ENCODE results near the gene NSG1. TPM values are rescaled to one million over a fixed set of nuclear protein-coding genes. Genes with fewer than 3 reads are reported as not detected.

The NSG1 gene
- total and polyA plus RNA-seq, 4 experiments from 2014 or later, result 48.8 to 82.6 (median 75.0) TPM

DNA sequence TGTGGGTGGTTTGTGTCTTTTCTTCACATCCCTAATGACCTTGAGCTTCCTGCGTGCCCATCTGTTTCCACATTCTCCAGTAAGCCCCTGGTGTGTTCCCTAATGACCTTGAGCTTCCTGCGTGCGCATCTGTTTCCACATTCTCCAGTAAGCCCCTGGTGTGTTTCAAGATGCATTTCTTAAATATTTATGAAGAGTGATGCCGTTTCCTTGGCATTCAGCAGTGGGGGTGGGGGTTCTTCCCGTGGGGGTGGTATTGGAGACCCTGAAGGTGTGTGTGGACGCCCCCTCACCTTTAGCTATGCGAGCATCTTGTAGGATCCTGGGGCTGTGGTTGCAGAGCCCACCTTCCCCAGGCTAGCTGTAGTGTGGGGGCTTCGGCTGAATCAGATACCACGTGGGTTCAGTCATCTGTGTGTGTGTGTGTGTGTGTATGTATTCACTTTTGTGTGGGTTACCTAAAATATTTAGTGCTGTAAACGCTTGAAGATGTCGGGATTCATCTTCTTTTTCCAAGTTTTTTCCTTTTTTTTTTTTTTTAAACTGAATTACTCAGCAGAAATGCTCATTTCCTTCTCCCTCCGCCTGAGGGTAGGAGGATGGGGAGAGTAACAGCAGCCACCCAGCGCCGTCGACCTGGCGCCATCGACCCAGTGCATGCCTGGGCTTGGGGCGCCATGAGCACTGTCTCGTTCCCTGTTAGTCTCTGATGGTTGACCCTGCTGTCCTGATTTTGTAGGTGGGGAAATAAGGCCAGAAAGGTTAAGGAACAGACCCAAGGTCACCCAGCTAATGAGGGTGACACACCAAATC is 9.9 kb downstream of the NSG1 start:
- ChIA-PET POLR2A (ENCODE audit: partially characterized antibody) (no interaction called here), CTCF (ENCODE audit: partially characterized antibody) (no interaction called here)
- H3K4me3 Mint-ChIP-seq, result no peak overlapping the region
- intact Hi-C loops (cut with micrococcal nuclease), result no loop called here
- Histone ChIP-seq H3K4me3 (ENCODE audit: low read length in 2 of 2) (no peak overlapping the region), H3K36me3 (ENCODE audit: insufficient read depth, low read length) (no peaks in the 10 kb centered on the region), H3K27me3 (ENCODE audit: insufficient read depth, low read length) (no peaks in the 10 kb centered on the region), H3K27ac (ENCODE audit: low read depth, low read length) (no peak overlapping the region), H3K9me3 (ENCODE audit: control insufficient read depth in 1 of 2, low read length in 2 of 2) (no peaks in the 10 kb centered on the region), H3K4me1 (ENCODE audit: insufficient read depth, low read length) (no peaks in the 10 kb centered on the region)
- H3K27ac Mint-ChIP-seq, result peak overlapping the region in 1 of 7 donors; percentile 46
- peaks cover 0 to 36% (median 13%) of the 10 kb centered on the region in 4 donors for H3K4me1 Mint-ChIP-seq
- H3K27me3 Mint-ChIP-seq, result peaks cover 0 to 3% of the 10 kb centered on the region in 2 donors
- no peak for DNase-seq
- H3K9me3 Mint-ChIP-seq, result peaks cover 0 to 4% (median 0%) of the 10 kb centered on the region in 8 donors
- H3K36me3 Mint-ChIP-seq, result peaks cover 28 to 55% of the 10 kb centered on the region in 2 donors

GRCh38 chr4:4397441-4397819 is 10.5 kb downstream of the NSG1 start:
- Mint-ChIP-seq H3K27ac (no peak overlapping the region), H3K4me1 (peaks cover 0 to 33% (median 12%) of the 10 kb centered on the region in 4 donors), H3K9me3 (peaks cover 0 to 4% (median 0%) of the 10 kb centered on the region in 8 donors), H3K27me3 (peaks cover 0 to 2% of the 10 kb centered on the region in 2 donors), H3K4me3 (no peak overlapping the region), H3K36me3 (peaks cover 25 to 52% of the 10 kb centered on the region in 2 donors)
- no peak for DNase-seq
- intact Hi-C loops (cut with micrococcal nuclease), result no loop called here
- ChIA-PET CTCF (ENCODE audit: partially characterized antibody) (no interaction called here), POLR2A (ENCODE audit: partially characterized antibody) (no interaction called here)
- Histone ChIP-seq H3K4me3 (ENCODE audit: low read length in 2 of 2) (no peak overlapping the region), H3K9me3 (ENCODE audit: control insufficient read depth in 1 of 2, low read length in 2 of 2) (no peaks in the 10 kb centered on the region), H3K36me3 (ENCODE audit: insufficient read depth, low read length) (no peaks in the 10 kb centered on the region), H3K27me3 (ENCODE audit: insufficient read depth, low read length) (no peaks in the 10 kb centered on the region), H3K27ac (ENCODE audit: low read depth, low read length) (no peak overlapping the region), H3K4me1 (ENCODE audit: insufficient read depth, low read length) (no peaks in the 10 kb centered on the region)

DNA sequence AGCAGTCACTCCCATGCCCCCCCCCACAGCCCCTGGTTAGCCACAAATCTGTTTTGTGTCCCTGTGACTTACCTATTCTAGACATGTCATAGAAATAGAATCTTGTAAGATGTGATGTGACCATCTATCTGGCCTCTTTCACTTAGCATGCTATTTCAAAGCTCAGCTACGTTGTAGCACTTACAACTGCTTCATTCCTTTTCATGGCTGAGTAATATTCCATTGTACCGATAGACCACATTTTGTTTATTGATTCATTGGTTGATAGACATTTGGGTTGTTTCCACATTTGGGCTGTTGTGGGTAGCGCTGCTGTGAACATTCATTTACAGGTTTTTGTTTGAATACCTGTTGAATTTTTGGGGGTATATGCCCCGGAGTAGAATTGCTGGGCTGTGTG is 11.5 kb downstream of the NSG1 start:
- Mint-ChIP-seq H3K4me1 (peaks cover 0 to 33% (median 10%) of the 10 kb centered on the region in 4 donors), H3K4me3 (no peak overlapping the region), H3K9me3 (peaks cover 0 to 4% (median 0%) of the 10 kb centered on the region in 8 donors), H3K27me3 (peaks cover 0 to 2% of the 10 kb centered on the region in 2 donors), H3K36me3 (peaks cover 27 to 52% of the 10 kb centered on the region in 2 donors), H3K27ac (no peak overlapping the region)
- no peaks in the 10 kb centered on the region for H3K4me1 ChIP-seq (ENCODE audit: insufficient read depth, low read length)
- intact Hi-C loops (cut with micrococcal nuclease), result no loop called here
- no peaks in the 10 kb centered on the region for H3K27me3 ChIP-seq (ENCODE audit: insufficient read depth, low read length)
- H3K27ac ChIP-seq (ENCODE audit: low read depth, low read length), result no peak overlapping the region
- ChIA-PET POLR2A (ENCODE audit: partially characterized antibody) (no interaction called here), CTCF (ENCODE audit: partially characterized antibody) (interaction anchor here (0.6 kb wide), 1 partner anchor 38 kb away, joined by 3 read pairs; no protein-coding TSS in a partner anchor)
- no peaks in the 10 kb centered on the region for H3K36me3 ChIP-seq (ENCODE audit: insufficient read depth, low read length)
- no peak for DNase-seq
- H3K9me3 ChIP-seq (ENCODE audit: control insufficient read depth in 1 of 2, low read length in 2 of 2), result no peaks in the 10 kb centered on the region
- H3K4me3 ChIP-seq (ENCODE audit: low read length in 2 of 2), result no peak overlapping the region

DNA sequence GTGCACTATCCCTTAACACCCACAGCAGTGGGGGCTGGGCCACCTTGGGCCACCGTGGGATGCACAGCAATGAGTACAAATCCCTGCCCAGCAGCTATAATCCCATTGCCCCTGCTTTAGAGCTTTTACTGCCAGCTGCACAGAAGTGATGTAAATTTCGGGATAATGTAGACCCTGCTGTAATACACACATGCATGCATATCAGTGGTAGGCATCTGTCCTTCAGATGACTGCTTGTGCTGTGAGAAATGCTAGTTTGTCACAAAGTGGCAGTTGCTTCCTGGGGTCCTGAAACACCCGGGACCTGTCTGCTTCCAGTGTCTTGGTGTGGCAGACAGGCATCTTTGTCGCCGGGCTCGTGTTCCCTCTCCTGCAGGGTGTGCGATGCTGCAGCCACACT is 14.1 kb downstream of the NSG1 start:
- no peak overlapping the region for H3K27ac Mint-ChIP-seq
- H3K27ac ChIP-seq (ENCODE audit: low read depth, low read length), result no peak overlapping the region
- intact Hi-C loops (cut with micrococcal nuclease), result no loop called here
- H3K36me3 ChIP-seq (ENCODE audit: insufficient read depth, low read length), result no peaks in the 10 kb centered on the region
- peaks cover 28 to 38% of the 10 kb centered on the region in 2 donors for H3K36me3 Mint-ChIP-seq
- no peaks in the 10 kb centered on the region for H3K27me3 ChIP-seq (ENCODE audit: insufficient read depth, low read length)
- ChIA-PET CTCF (ENCODE audit: partially characterized antibody) (no interaction called here), POLR2A (ENCODE audit: partially characterized antibody) (interaction anchor here (1.8 kb wide), 1 partner anchor 17 kb away, joined by 4 read pairs; no protein-coding TSS in a partner anchor)
- H3K9me3 ChIP-seq (ENCODE audit: control insufficient read depth in 1 of 2, low read length in 2 of 2), result no peaks in the 10 kb centered on the region
- no peaks in the 10 kb centered on the region for H3K4me1 ChIP-seq (ENCODE audit: insufficient read depth, low read length)
- H3K4me3 Mint-ChIP-seq, result no peak overlapping the region
- H3K4me1 Mint-ChIP-seq, result peaks cover 0 to 14% (median 2%) of the 10 kb centered on the region in 4 donors
- H3K27me3 Mint-ChIP-seq, result peaks cover 0 to 2% of the 10 kb centered on the region in 2 donors
- peaks cover 0 to 4% (median 0%) of the 10 kb centered on the region in 8 donors for H3K9me3 Mint-ChIP-seq
- no peak overlapping the region for H3K4me3 ChIP-seq (ENCODE audit: low read length in 2 of 2)
- no peak for DNase-seq

DNA sequence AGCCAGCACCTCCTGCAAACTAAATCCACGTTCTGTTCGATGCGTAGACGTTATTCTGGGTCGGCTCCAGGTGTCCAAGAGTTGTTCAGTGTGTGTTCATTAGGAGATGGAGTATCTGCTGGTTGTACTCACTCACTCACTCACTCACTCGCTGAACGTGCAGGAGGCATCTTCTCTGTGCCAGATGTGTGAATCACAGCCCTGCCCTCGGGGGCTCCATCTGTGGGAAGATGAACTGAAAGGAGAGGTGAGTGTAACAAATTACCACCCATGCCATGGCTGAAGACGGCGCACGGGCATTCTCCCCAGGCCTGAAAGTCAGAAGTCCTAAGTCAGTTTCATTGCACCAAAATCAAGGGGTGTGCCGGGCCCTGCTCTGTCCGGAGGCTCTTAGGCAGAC is 16.1 kb downstream of the NSG1 start:
- Mint-ChIP-seq H3K4me1 (peaks cover 0 to 6% (median 3%) of the 10 kb centered on the region in 4 donors), H3K27me3 (no peaks in the 10 kb centered on the region), H3K9me3 (peaks cover 0 to 4% (median 0%) of the 10 kb centered on the region in 8 donors), H3K27ac (no peak overlapping the region), H3K36me3 (peaks cover 20 to 26% of the 10 kb centered on the region in 2 donors), H3K4me3 (no peak overlapping the region)
- intact Hi-C loops (cut with micrococcal nuclease), result no loop called here
- Histone ChIP-seq H3K27ac (ENCODE audit: low read depth, low read length) (no peak overlapping the region), H3K36me3 (ENCODE audit: insufficient read depth, low read length) (no peaks in the 10 kb centered on the region), H3K9me3 (ENCODE audit: control insufficient read depth in 1 of 2, low read length in 2 of 2) (no peaks in the 10 kb centered on the region), H3K4me3 (ENCODE audit: low read length in 2 of 2) (no peak overlapping the region), H3K27me3 (ENCODE audit: insufficient read depth, low read length) (no peaks in the 10 kb centered on the region), H3K4me1 (ENCODE audit: insufficient read depth, low read length) (no peaks in the 10 kb centered on the region)
- POLR2A ChIA-PET (ENCODE audit: partially characterized antibody), result no interaction called here
- DNase-seq, result no peak
- CTCF ChIA-PET (ENCODE audit: partially characterized antibody), result no interaction called here

GRCh38 chr4:4405358-4405962 is 18.6 kb downstream of the NSG1 start:
- H3K4me3 ChIP-seq (ENCODE audit: low read length in 2 of 2), result no peak overlapping the region
- Mint-ChIP-seq H3K4me1 (peaks cover 0 to 4% (median 2%) of the 10 kb centered on the region in 4 donors), H3K27ac (no peak overlapping the region), H3K36me3 (peaks cover 7 to 30% of the 10 kb centered on the region in 2 donors), H3K4me3 (no peak overlapping the region), H3K9me3 (no peaks in the 10 kb centered on the region), H3K27me3 (no peaks in the 10 kb centered on the region)
- no peaks in the 10 kb centered on the region for H3K9me3 ChIP-seq (ENCODE audit: control insufficient read depth in 1 of 2, low read length in 2 of 2)
- ChIA-PET POLR2A (ENCODE audit: partially characterized antibody) (no interaction called here), CTCF (ENCODE audit: partially characterized antibody) (no interaction called here)
- intact Hi-C loops (cut with micrococcal nuclease), result no loop called here
- H3K4me1 ChIP-seq (ENCODE audit: insufficient read depth, low read length), result no peaks in the 10 kb centered on the region
- DNase-seq, result no peak
- no peaks in the 10 kb centered on the region for H3K36me3 ChIP-seq (ENCODE audit: insufficient read depth, low read length)
- no peaks in the 10 kb centered on the region for H3K27me3 ChIP-seq (ENCODE audit: insufficient read depth, low read length)
- H3K27ac ChIP-seq (ENCODE audit: low read depth, low read length), result no peak overlapping the region

- Mint-ChIP-seq H3K4me1 (peaks cover 0 to 4% (median under 1%) of the 10 kb centered on the region in 4 donors), H3K27me3 (no peaks in the 10 kb centered on the region), H3K36me3 (peaks cover 8 to 29% of the 10 kb centered on the region in 2 donors), H3K4me3 (no peak overlapping the region), H3K9me3 (no peaks in the 10 kb centered on the region), H3K27ac (peak overlapping the region in 2 of 7 donors; percentile 8 to 72)
- intact Hi-C loops (cut with micrococcal nuclease), result no loop called here
- Histone ChIP-seq H3K27me3 (ENCODE audit: insufficient read depth, low read length) (no peaks in the 10 kb centered on the region), H3K4me1 (ENCODE audit: insufficient read depth, low read length) (no peaks in the 10 kb centered on the region), H3K36me3 (ENCODE audit: insufficient read depth, low read length) (no peaks in the 10 kb centered on the region), H3K4me3 (ENCODE audit: low read length in 2 of 2) (no peak overlapping the region), H3K27ac (ENCODE audit: low read depth, low read length) (no peak overlapping the region), H3K9me3 (ENCODE audit: control insufficient read depth in 1 of 2, low read length in 2 of 2) (no peaks in the 10 kb centered on the region)
- ChIA-PET POLR2A (ENCODE audit: partially characterized antibody) (no interaction called here), CTCF (ENCODE audit: partially characterized antibody) (no interaction called here)
- DNase-seq, result no peak
Measured at GRCh38 chr4:4406455-4407298, 19.8 kb downstream of the NSG1 start.
